RKO (cell line): ENCODE data around the gene ROMO1.
"Not testable (repeated sequence)": the region's sequence is repeated elsewhere in the genome, so short reads cannot be mapped to it uniquely, and the experiment has no call there.

Experiments used
- DNase-seq: peaks from one replicate; pipeline ENCODE4 v3.0.0-alpha.2; 2016; ENCODE audit warnings: low spot score

ROMO1 gene

GRCh38 chr20:35730583-35731468 lies 31.6 kb downstream of the ROMO1 start:
- DNase-seq: no peak

- no peak for DNase-seq
These were observed 32.2 kb downstream of the ROMO1 start for GRCh38 chr20:35731469-35731788.

- DNase-seq: no peak
These were observed 32.8 kb downstream of the ROMO1 start for GRCh38 chr20:35731862-35732643.

GRCh38 chr20:35732644-35732982 lies 33.4 kb downstream of the ROMO1 start:
- no peak for DNase-seq

- no peak for DNase-seq
These were observed 35.2 kb downstream of the ROMO1 start for GRCh38 chr20:35734374-35734773.

- DNase-seq: no peak
These were observed 35.8 kb downstream of the ROMO1 start for GRCh38 chr20:35734777-35735649.

- no peak for DNase-seq
These were observed 36.7 kb downstream of the ROMO1 start for GRCh38 chr20:35735826-35736470.

- DNase-seq: no peak
These were observed 38.7 kb downstream of the ROMO1 start for GRCh38 chr20:35737865-35738333.

- DNase-seq: no peak
These were observed 39.4 kb downstream of the ROMO1 start for GRCh38 chr20:35738410-35739179.

- peak; percentile 92 for DNase-seq
These were observed 40.3 kb downstream of the ROMO1 start for GRCh38 chr20:35739294-35740163.

GRCh38 chr20:35741892-35742740 lies 42.9 kb downstream of the ROMO1 start, which contains the start of gene RBM39:
Gene RBM39, minus strand, starts transcription at chr20:35742260. Its CDS starts 1,386 bp downstream, at chr20:35740874.
- peak; percentile 100 for DNase-seq

- DNase-seq: peak; percentile 71
These were observed 43.7 kb downstream of the ROMO1 start for GRCh38 chr20:35742741-35743523.

- no peak for DNase-seq
These were observed 44.7 kb downstream of the ROMO1 start for GRCh38 chr20:35743693-35744491.

GRCh38 chr20:35744492-35744841 lies 45.3 kb downstream of the ROMO1 start:
- DNase-seq: not testable (repeated sequence)
